Measurements from ENCODE around the gene CFAP100.

CFAP100 gene

DNA sequence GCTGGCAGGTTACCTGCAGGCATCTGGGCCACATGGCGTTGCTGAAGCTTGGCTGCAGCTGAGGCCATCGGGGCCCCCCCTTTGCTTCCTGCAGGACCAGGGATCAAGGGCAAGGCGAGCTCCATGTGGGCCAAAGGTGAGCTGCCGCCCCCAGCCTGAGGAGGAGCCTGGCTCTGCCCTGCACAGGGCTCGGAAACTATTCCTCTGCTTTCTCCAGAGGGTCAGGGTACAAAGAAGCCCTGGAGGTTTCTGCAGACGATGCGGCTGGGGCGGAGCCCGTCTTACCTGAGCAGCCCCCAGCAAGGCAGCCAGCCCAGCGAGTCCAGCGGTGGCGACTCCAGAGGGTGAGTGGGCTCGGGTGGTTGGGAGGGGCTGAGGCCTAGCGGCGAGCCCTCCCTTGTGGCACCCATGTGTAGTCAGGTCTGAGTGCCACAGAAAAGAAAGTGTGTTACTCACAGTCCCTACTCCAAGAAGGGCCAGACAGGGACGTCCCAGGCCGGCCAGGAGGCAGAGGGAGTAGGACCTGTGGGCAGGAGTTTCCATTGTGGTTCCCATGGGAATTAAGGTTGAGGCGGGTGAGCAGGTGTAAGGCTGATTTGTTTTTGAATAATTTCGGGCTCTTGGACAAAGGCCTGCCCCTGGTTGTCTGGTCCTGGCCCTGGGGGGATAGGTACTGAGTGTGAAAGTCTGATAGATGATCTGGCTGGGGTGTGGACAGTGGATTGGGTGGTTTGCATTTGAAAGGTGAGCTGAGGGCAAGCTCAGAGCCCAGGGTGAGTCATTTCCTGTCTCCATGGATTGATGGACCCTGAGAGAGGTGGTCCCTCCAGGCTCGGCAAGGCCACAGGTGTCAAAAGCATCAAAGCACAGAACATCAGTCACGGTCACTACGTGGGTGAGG lies 25.4 kb downstream of the CFAP100 start:
- no peak for DNase-seq (ENCODE audit: extremely low read depth in 1 of 2, low read depth in 1 of 2)

DNA sequence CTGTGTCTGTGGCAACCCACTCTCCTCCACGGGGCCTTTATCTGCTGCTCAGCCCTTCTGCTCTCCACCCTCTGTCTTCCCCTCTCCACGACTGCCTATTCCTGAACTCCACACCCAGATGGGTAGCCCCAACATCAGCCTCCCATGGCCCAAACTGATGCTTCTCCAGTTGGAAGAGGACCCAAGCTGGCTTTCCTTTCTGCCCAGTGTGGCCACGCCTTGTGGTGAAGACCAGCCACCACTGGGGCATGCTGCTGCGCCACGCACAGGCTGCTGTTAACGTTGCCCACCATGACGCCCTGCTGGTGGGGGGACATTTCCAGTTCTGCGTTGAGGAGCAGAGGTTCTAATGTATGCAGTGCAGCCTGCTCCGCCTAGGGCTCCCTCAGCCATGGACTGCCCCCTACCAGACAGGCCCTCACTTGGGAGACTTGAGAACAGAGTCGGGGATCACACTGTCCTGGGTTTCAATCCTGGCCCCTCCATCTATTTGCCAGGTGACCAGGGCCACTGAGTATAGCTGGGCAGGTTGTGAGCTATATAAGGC lies 26.9 kb downstream of the CFAP100 start:
- no peak for DNase-seq (ENCODE audit: extremely low read depth in 1 of 2, low read depth in 1 of 2)

DNA sequence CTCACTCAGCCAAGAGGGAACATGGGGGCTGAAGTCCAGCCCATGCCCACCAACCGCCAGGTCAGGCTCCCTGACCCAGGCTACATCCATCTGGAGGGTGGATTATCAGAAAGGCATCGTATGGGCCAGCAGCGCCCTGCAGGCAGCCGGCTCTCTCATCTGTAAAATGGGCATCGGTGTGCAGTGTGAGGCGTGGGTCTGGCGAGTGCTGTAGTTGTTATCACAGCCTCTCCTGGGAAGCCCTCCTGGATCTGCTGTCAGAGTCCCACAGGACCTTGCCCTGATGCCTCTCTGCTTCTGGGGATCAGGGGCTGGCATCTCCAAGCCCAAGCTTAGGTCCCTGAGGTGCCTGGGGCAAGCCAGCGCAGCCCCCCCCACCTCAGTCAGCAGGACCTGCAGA lies 27.4 kb downstream of the CFAP100 start:
- no peak for DNase-seq (ENCODE audit: extremely low read depth in 1 of 2, low read depth in 1 of 2)

DNA sequence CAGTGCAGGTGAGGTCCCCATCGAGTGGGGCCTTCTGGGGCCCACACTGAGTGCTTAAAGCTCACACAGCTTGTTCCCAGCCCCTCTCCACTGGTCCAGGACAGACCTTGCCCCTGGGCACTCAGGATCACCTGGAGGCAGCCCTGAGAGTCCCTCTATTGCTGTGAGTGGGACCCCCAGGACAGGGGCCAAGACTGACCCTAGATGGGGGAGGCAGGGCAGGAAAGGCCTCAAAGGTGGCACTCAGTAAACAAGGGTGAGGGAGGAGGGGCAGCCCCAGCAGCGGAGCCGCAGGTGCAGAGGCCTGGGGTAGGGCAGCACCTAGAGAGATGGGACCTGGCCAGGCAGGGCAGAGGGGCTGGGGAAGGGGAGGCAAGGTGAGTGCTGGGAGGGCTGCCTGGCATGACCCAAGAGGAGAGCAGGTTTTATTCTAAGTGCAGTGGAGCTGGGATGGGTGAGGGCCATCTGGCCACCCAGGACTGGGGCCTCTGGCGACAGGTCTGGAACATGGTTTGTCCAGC lies 27.9 kb downstream of the CFAP100 start:
- DNase-seq (ENCODE audit: extremely low read depth in 1 of 2, low read depth in 1 of 2): no peak

DNA sequence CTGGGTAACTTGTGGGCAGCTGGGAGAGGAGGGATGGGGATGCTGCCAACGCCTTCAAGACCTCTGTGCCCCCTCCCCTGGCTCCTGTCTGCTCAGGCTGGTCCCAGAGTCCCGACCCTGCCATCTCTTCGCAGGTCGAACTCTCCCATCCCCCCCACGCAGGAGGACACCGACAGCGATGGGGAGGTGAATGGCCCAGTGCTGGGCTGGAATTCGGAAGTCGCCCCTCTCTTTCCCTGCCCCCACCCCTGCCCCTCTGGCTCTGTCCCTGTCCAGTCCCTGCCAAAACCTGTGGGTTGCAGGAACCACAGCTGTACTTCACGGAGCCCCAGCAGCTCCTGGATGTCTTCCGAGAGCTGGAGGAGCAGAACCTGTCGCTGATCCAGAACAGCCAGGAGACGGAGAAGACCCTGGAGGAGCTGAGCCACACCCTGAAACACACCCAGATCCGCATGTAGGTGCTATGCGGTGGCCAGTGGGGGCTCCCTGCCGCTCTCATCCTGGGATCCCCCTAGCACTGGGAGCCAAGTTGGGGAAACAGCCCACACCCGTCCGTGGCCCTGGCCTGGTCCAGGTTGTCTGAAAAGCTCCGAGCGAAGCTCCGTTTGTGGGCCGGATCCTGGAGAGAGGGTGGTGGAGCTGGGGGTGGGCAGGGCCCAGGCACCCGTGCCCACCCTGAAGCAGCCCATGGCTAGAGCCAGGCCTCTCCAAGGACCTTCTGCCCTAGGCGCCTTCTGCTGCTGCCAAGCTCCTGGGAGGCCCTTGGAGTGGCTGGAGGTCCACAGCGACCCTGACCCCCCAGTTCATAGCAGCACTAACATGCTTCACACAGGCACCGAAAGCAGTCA lies 28.7 kb downstream of the CFAP100 start:
- no peak for DNase-seq (ENCODE audit: extremely low read depth in 1 of 2, low read depth in 1 of 2)

DNA sequence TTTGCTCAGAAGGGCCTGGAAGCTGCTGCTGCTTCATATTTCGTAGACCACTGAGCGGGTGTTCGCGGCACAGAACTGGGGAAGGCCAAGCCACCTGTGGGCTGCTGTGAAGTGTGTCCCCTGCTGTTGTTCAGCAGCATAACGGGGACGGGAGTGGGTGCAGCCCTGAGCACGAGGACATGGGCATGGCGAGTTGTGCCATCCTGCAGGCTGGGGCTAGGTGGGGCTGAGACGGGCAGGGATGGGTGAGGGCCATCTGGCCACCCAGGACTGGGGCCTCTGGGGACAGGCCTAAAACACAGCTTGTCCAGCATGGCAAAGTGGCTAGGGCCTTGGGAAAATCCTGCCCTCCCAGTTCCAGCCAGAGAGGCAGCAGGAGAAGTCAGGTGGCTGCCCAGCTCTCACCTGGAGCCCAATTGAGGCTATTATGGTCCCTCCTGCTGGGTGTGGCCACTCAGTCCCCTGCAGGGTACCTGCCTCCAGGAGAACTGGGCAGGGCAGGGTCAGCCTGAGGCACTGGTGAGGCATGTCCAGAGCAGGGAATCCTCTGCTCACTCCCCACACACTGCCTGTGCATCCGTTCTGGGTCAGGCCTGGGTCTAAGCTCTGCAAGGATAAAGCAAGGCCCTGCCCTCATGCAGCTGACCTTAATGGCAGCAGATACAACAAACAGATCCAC lies 29.5 kb downstream of the CFAP100 start:
- DNase-seq (ENCODE audit: extremely low read depth in 1 of 2, low read depth in 1 of 2): no peak

DNA sequence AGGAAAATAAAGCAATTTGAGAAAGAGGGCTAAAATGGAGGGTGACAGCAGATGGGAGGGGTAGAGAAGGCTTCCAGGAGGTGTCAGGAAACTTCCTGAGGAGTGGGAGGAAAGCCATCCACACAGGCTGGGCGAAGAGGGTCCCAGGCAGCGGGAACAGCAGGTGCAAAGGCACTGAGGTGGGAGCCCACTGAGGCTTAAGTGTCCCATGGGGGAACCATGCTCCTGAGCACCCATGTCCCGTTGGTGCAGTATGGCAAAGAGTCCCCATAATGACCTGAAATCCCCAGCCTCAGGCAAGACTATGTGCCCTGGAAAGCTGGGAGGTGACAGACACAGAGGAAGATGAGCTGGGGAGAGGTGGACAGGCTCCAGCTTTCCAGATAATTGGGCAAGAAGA lies 30.0 kb downstream of the CFAP100 start:
- no peak for DNase-seq (ENCODE audit: extremely low read depth in 1 of 2, low read depth in 1 of 2)

DNA sequence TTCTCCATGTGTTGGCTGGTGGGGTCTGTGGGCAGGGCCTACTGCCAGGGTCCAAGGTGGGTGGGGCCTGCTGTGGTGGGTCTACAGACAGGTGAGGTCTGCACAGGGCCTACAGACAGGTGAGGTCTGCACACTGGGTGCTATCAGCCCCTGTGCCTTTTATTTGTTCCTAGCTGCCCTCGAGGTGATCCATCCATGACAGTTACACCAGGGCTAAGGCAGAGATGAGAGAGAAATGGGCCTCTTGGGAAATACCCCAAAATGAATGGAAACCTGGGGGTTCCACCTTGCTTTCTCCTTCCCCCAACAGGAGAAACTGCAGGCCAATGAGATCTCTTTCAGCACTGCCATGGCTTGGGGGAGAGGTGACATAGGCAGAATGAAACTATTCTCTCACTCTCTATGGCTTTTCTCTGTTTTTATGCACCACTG lies 36.4 kb downstream of the CFAP100 start:
- no peak for DNase-seq (ENCODE audit: extremely low read depth in 1 of 2, low read depth in 1 of 2)

DNA sequence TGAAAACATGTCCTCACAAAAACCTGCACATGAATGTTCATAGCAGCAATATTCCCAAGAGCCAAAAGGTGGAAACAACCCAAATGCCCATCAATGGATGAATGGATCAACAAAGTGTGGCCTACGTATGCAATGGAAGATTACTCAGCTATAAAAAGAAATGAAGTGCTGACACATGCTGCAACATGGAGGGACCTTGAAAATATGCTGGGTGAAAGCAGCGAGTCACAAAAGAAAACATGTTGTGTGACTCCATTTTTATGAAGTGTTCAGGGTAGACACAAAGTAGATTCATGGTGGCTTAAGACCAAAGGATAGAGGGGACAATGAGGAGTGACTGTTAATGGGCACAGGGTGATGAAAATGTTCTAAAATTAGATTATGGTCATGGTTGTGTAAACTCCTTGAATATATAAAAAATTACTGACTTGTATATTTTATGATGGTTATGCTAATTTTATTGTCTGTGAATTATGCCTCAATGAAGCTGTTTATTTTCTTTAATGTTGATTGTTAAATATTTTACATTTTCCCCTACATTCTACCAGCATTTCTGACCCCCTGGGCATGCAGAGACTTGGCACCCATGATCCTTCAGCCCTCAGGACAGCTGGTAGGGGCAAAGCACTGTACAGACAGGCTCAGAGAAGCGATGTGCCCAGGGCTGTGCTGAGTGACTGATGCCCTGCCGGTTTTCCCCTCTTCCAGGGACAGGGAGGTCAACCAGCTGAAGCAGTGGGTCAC lies 37.8 kb downstream of the CFAP100 start:
- DNase-seq (ENCODE audit: extremely low read depth in 1 of 2, low read depth in 1 of 2): no peak

DNA sequence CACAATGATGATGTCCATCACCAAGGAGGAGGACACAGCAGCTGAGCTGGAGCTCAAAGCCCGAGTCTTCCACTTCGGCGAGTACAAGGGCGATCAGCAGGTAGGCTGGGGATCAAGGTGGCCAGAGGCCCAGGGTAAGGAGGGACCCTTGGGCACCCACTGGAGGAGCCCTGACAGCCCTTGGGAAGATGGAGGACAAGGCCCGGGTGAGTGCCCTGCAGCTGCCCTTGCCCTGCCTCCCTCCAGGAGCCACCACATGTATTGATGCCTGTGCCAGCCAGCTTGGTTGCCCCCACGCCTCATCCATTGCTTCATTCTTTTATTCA lies 38.4 kb downstream of the CFAP100 start:
- no peak for DNase-seq (ENCODE audit: extremely low read depth in 1 of 2, low read depth in 1 of 2)

DNA sequence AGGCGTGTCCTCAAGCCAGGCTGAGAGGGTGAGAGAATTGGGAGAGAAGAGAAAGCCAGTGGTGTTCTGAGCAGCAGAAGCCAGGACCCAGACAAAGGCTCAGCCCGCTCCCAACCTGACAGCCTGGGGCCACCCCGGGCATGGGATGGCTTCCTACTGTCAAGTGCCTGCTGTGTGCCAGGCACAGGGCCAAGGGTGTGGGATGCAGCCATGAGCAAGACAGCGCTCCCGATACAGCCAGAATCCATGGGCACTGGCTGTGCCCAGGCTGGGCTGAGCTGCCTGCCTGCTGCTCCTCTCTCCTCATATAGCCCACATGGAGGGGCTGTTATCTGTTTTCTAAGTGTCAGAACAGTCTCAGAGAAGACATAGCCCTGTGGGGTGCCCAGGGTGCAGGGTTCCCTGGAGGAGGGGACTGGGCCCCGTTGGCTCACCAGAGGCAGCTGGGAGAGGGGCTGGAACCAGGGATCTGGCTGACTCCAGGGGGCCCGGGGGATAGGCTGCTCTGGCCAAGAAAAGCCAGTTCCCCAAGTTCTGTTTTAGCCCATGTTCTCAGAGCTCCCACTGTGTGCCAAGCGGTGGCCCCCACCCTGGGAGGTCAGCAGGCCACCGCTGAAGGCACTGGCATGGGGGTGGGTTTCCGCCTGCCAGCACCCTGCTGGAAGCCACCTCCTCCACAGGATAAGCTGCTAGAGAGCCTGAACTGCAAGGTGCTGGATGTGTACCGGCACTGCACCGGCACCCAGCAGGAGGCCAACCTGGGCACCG lies 39.0 kb downstream of the CFAP100 start:
- no peak for DNase-seq (ENCODE audit: extremely low read depth in 1 of 2, low read depth in 1 of 2)

DNA sequence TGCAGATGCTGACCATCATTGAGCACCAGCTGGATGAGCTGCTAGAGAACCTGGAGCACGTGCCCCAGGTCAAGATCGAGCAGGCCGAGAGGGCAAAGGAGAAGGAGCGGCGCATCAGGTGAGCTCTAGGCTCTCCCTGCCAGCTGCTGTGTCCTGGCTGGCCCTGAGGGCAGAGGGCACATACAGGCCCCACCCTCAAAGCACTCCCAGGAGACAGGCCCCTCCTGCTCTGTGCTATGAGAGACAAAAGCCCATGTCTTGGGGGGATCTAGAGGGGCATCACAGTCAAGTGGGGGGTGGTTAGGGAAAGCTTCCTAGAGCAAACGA lies 39.5 kb downstream of the CFAP100 start:
- no peak for DNase-seq (ENCODE audit: extremely low read depth in 1 of 2, low read depth in 1 of 2)

DNA sequence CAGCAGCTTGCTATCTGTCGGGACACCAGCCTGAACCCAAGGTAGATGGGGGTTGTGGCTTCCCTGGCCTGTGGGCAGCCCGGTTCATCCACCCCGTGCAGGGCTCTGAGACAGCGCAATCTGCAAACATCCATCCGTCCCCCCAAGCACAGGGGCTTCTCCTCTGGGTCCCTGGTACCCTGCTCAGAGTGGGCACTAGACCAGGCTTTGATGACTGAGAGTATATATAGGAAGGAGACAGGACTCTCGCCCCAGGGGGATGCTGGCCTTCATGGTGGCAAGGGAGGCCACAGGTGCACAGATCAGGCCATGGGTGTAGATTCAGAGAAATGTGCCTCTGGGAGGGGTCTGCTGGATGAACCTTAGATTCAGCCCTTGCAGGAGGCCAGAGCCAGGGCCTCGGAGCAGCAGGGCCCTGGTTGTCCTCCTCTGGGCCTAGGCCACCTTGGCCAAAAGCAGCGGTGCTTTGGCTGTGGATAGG lies 40.3 kb downstream of the CFAP100 start:
- DNase-seq (ENCODE audit: extremely low read depth in 1 of 2, low read depth in 1 of 2): no peak

DNA sequence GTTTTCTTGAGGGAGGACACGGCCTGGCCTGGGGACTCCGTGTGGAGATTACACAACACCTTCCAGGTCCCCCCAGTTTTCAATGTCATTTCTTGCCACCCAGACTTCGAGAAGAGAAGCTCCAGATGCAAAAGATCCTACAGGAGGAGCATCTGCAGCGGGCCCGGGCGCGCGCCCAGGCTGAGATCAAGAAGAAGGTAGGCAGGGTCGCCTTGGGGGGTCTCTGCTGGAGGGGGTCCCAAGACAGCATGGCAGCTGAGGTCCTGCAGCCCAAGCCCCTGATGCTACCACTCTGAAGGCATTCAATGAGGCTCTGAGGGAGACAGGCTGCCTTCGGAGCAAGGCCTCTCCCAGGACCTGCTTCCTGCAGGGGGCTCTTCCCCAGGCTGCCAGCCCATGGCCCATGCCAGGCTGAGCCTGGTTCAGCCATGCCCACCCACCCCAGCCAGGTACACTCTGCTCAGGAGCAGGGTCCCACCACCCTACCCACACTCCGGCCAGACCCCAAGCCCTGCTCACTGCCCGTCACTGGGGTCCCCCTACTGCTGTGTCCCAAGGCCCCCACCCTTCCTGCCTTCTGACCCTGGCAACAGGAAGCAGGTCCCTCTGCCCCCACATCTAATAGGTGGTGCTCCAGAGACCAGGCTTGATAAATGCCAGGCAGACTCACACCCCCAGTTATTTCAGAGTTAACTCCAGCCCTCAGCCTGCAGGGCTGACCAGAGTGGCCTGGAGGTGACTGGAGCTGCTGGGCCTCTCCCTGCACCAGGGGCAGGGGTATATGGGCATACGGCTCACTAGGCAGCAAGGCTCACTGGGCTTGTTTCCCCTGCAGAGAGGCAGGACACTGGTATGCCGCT lies 41.0 kb downstream of the CFAP100 start:
- DNase-seq (ENCODE audit: extremely low read depth in 1 of 2, low read depth in 1 of 2): no peak

DNA sequence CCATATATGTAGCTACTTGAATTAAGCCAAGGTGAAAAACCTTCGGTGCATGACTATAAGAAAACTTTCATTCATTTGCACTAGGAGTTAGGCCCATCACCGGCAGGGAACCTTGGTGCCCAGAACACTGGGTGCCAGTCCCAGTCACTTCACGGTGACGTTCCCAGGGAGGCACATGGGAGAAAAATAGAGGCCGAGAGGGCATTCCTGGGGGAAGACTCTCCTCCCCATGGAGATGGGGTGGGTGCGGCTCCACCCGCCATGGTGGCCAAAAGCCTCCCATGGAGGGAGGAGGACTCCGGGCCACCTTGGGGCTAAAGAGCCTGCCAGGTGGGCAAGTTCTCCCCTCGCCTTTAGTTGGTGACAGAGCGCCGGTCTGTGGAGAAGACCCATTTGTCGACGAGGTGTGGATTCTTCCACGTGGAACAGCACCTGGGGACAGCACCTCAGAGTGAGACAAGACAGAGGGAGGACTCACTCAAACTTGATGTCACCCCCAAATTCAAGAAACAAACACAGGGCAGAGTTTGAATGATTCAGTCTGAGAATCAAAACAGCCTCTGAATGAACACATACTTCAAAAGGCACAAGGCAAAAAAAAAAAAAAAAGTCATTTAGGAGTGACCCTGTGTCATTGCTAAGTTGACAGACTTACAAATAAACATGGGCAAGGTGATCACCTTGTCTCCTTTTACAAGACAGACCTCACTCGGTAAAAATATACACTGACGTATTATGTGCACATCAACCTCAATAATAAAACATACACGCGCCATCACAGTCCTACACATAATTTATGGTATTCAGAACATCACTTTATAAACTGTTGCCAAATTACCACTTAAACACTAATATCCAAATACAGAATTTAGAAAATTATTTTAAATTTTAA lies 42.4 kb downstream of the CFAP100 start:
- no peak for DNase-seq (ENCODE audit: extremely low read depth in 1 of 2, low read depth in 1 of 2)

DNA sequence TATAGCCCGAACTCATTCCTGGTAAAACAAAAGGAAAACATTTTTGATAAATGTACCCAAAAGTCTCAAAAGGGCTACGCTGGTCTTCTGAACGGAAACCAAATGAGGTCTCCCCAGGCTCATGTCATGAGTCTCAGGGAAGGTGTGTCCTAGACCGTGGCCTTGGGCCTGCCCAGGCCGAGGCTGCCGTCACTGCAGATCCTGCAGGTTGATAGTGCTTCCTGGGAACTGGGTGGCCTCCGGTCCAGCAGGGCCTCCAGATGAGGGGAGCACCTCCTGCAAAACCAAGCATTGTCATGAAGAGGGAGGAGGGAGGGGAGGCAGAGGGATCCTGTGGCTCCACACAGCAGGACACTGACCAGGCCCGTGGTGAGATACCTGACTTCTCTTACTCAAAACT lies 43.5 kb downstream of the CFAP100 start:
- no peak for DNase-seq (ENCODE audit: extremely low read depth in 1 of 2, low read depth in 1 of 2)

DNA sequence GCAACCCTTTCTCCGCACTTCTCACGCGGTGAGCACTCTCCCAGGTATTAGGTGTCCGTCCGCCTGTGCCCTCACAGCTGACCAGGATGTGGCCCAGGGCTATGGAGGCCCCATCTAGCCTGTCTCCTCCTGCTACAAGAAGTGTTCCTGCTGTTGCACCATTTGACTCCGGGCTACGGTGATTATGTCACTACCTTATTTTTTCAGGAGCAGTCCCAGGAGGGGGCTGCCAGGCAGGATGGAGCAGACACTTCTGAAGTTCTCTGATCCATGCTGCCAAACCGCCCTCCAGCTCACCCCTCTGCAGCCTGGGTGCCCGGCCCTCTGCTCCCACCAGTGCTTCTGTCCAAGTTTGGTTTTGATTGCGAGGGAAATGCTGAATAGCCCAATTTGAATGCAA lies 44.0 kb downstream of the CFAP100 start:
- no peak for DNase-seq (ENCODE audit: extremely low read depth in 1 of 2, low read depth in 1 of 2)

All from activated CD8-positive, alpha-beta memory T cell treated with anti-CD3 and anti-CD28 coated beads for 1 hour (primary cell).